OCI-LY1 (cell line): ENCODE data around the gene PPP1CB.

Experiments
- CTCF ChIP-seq: fragments of 200-600 bp; sonication (generic), shearing (Covaris generic); IDR thresholded peaks from 2 replicates; pipeline ENCODE4 v1.5.1; 2017; ENCODE audit warnings: mild to moderate bottlenecking, antibody characterized with exemption, low read length, moderate library complexity, mixed read lengths
- EZH2 ChIP-seq: fragments of 200-600 bp; sonication (generic), shearing (Covaris generic); IDR thresholded peaks from 2 replicates; pipeline ENCODE4 v1.8.0; 2017; ENCODE audit warnings: borderline replicate concordance, mixed run types, mild to moderate bottlenecking, antibody characterized with exemption, low read length, moderate library complexity, mixed read lengths

- no peak for TF ChIP-seq CTCF
- TF ChIP-seq EZH2 = no peak
Observed at GRCh38 chr2:28707592-28707991, 44.0 kb upstream of the PPP1CB start.
